Sciatic nerve (tissue), 2 donors: ENCODE measurements around the gene GSE1. TPM values are rescaled to one million over a fixed set of nuclear protein-coding genes. Genes with fewer than 3 reads are reported as not detected.

Experiments used
- ATAC-seq: fragments of 200-7000 bp; cut with Tn5 transposase; one replicate; pipeline ENCODE4 v1.9.1; 2020; ENCODE audit warnings: mild to moderate bottlenecking, moderate library complexity
- DNase-seq: peaks from one replicate; pipeline ENCODE4 v3.0.0-alpha.2; 2020; ENCODE audit warnings: low spot score
- intact Hi-C: fragments of 100-400 bp; cut with DNase I; formaldehyde crosslinking; loops from one replicate; pipeline ENCODE4 v1.14.2; 2022
- total RNA-seq: library from RNA; stranded (reverse); fragmentation: NEBNext Ultra II Directional; extraction: Animal tissue kit (Norgen Biotek cat#: 25700); gene quantifications from one replicate; pipeline ENCODE4 v1.2.1, GENCODE V29; 2021
- donor health status: DM: no; HTN: no; CAD: no.
- donor health status: DM: no; HTN: no; CAD: no.

The GSE1 gene
- total RNA-seq, 1 donor from 2014 or later, result 97.3 TPM

DNA sequence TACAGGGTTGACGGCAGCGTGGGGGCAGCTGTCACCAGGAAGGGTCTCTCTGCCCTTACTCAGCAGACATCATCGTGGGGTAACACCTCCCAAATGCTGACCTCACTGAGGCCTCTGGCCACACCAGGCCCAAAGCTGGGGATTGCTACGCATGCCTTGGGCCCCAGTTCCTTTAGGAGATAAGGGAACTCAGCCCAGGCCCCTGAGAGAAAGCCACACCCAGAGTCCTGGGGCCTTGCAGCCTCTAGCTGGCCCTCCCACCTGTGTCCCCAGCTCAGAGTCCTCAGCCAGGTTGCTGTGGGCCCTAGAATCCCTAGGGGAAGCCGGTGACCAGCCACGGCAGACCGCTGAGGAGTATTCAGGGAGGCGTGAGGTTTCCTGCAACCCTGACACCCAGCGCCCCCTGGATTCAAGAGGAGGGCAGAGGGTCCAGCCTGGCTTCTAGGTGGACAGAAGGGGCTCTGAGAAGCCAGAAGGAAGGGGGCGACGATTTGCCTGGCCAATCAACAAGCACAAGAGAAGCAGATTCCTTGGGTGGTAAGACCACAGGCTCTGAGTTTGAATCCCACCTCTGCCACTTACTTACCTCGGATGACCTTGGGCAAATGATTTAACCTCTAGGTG lies 85.9 kb downstream of the GSE1 start:
- intact Hi-C loops, result no loop called here
- DNase-seq, result no peak
- ATAC-seq, result no peak

GRCh38 chr16:85699628-85700027 lies 86.5 kb downstream of the GSE1 start:
- peak; percentile 49 for ATAC-seq
- no peak for DNase-seq
- intact Hi-C loops, result no loop called here

- intact Hi-C loops, result no loop called here
- ATAC-seq (no peak), DNase-seq (no peak)
Observed at GRCh38 chr16:85704011-85704410, 90.9 kb downstream of the GSE1 start.

DNA sequence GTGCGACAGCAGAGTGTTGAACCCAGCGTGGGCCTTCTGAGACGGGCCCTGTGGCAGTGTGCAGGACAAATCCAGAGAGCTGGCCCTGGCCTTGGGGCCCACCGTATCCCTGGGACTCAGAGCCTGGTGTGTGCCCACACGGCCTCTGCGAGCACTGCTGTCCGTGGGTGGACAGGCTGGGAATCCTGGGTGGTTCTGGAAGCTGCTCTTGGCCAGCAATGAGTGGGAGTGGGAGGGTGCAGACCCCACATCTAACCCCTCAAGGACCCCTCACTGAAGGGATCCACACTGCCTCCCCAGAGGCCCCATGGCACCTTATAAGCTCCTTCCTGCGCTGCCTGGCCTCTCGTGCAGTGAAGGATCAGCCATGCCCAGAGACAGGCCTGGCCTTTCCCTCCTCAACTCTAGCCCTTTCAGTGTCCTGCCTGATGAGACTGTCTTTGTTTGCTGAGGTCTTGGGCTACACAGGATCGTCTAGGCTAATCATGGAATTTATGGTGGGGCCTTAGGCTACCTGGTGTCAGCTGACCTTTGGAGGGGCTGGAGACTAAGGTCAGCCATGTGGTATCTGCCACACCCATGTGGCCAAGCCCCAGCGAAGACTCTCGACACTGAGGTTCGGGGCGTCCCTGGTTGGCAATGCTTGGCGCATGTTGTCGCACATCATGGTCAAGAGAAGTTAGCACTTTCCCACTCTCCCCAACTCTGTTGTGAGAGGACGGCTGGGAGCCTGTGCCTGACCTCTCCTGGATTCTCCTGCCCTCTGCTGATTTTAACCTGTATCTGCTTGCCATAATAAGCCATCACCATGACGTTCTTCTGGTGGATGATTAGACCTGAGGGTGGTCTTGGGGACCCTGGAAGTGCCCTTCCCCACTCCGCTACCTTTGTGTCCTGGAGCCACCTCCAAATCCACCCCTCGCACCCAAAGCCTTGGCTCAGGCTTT lies 92.1 kb downstream of the GSE1 start:
- intact Hi-C loops, result no loop called here
- ATAC-seq, result no peak
- no peak for DNase-seq

- intact Hi-C loops, result no loop called here
- ATAC-seq, result no peak
- DNase-seq, result no peak
Observed at GRCh38 chr16:85706449-85707034, 93.4 kb downstream of the GSE1 start.

DNA sequence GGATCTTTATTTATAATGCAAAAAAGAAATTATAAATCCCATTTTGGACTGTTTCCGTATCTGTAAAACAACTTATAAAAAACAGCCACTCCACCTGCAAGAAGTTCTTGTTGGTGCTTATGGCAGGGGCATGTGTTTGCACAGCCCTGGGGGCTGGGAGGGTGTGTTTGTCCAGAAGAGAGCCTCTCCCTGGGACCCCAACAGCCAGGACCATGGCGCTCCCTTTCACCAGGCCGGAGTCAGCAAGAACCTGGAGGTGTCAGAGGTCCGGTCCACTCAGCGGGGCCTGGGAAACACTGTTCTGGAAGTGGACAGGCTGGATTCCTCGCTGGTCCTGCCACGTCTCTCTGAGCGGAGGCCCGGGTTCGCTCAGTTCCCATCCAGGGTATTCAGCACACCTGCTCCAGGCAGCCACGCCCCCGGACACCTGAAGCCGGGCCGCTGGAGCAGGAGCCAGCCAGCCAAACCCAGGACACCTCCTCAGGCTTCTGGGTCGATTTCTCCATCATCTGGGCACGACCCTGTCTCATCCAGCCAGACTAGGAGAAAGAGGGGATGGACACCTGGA lies 94.5 kb downstream of the GSE1 start:
- intact Hi-C loops, result no loop called here
- DNase-seq (no peak), ATAC-seq (no peak)

- ATAC-seq (no peak), DNase-seq (no peak)
- intact Hi-C loops, result no loop called here
Observed at GRCh38 chr16:85708338-85708737, 95.2 kb downstream of the GSE1 start.

DNA sequence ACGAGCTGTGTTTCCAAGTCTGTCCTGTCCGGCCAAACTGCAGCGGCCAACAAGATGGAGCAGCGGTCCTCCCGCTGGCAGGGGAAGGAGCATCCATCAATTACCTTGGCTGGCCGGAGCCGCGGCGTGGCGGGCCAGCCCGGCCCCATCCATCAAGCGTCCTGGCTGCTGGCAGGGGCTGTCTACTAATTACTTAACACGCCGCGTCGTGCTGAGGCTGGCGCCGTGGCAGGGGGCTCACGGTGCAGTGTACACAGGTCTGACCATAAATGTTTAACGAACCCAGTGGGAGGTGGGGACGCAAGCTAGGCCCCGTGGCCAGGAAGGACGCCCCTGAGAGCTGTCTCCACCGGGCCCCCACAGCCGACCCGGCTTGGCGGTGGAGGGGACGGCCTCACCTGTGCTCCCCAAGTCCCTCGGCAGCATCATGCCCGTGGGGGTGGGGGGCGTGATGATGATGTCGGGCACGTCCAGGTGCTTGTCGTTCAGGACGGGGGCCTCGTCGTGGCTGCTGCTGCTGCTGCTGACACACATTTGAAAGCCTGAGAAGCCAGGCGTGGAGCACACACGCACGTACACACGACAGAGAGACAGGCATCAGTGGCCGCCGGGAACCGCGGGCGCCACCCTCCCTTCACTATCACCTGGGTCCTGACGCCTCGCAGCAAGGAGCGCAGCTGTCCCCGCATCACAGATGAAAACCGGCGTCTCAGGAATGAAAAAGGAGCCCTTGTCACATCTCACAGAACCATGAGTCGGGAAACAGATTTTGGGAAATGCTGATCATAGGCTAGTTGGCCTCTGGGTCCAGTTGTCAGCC lies 96.9 kb downstream of the GSE1 start:
- intact Hi-C loops, result loop anchor here (10.0 kb wide), 2 partner anchors 435 to 595 kb away; partner anchors contain the start of gene CIBAR2
- DNase-seq, result no peak
- ATAC-seq, result no peak

DNA sequence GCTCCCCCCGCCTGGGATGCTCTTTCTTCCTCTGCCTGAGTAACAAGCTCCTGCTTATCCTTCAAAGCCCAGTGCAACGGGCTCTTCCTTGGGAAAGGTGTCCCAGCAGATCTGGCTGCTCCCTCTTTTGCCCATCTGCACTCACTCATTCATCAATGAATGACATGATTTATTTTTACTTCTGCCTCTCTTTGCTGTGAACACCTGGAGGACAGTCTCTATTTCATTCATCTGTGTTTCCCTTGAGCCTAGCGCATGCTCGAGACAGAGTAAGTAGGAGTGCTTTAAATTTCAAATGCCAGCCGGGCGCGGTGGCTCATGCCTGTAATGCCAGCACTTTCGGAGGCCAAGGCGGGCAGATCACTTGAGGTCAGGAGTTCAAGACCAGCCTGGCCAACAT lies 97.6 kb downstream of the GSE1 start:
- no peak for ATAC-seq
- intact Hi-C loops, result loop anchor here (10.0 kb wide), 2 partner anchors 436 to 596 kb away; partner anchors contain the start of gene CIBAR2
- no peak for DNase-seq

DNA sequence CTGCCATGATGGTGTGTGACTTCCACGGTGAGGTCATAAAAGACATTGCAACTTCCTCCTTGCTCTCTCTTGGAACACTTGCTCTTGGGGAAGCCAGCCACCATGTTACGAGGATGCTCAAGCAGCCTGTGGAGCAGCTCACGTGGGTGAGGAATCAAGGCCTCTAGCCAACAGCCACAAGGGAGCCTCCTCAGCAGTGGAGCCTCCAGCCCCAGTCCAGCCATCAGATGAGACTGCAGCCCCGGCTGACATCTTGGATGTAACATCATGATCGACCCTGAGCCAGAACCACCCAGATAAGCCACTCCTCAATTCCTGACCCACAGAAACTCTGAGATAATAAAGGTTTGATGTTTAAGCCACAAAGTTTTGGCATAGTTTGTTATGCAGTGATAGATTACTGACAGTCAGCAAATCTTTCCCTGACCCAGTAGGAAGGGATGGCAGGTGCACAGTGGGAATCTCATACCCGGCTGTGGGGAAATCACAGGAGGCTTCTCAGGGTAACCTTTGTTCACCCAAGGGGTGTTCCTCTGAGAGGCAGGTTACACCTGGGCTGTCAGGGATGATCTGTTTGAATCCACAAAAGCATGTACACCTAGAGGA lies 99.0 kb downstream of the GSE1 start:
- ATAC-seq (no peak), DNase-seq (no peak)
- intact Hi-C loops, result loop anchor here (10.0 kb wide), 2 partner anchors 437 to 597 kb away; partner anchors contain the start of gene CIBAR2

DNA sequence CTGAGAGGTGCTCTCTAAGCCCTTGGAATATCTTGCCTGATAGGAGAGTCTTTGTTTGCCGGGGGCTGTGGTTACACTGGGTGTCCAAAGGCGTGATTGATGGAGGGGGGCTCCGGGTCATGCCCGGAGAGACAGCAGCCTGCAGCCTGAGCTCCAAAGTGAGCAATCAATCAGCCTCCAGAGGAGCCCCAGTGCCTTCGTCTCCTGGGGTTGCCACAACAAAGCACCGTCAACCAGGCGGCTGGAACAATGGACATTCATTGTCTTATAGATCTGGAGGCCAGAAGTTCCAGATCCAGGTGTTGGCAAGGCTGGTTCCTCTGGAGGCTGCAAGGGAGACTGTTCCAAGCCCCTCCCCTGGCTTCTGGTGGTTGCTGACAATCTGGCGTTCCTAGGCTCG lies 99.7 kb downstream of the GSE1 start:
- ATAC-seq (no peak), DNase-seq (no peak)
- intact Hi-C loops, result loop anchor here (10.0 kb wide), 2 partner anchors 438 to 598 kb away; partner anchors contain the start of gene CIBAR2

- intact Hi-C loops, result loop anchor here (10.0 kb wide), 2 partner anchors 441 to 601 kb away; partner anchors contain the start of gene CIBAR2
- ATAC-seq (no peak), DNase-seq (no peak)
Observed at GRCh38 chr16:85715169-85716021, 102.3 kb downstream of the GSE1 start.

DNA sequence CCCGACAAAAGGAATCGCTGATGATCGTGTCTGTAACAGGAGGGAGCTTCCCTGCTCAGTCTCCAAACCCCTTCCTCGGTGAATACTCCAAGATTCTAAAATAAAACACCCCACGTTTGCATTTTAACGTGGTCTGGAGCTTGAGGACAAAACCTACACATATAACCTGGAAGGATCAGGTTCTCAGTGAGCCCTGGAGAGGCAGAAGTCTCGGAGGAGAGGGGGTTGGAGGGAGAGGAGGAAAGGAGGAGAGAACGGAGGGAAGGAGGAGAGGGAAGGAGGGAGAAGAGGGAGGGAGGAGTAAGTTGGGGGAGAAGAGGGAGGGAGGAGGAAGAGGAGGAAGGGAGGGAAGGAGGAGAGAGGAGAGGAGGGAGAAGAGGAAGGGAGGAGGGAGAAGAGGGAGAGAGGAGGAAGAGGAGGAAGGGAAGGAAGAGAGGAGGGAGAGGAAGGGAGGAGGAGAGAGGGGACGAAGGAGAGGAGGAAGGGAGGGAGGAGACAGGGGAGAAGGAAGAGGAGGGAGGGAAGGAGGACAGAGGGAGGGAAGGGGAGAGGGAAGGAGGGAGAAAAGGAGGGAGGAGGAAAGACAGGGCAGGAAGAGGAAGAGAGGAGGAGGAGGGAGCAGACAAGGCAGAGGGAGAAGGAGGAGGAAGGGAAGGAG lies 103.0 kb downstream of the GSE1 start:
- ATAC-seq (peak; percentile 21), DNase-seq (no peak)
- intact Hi-C loops, result loop anchor here (10.0 kb wide), 2 partner anchors 441 to 601 kb away; partner anchors contain the start of gene CIBAR2

GRCh38 chr16:85716680-85717038 lies 103.5 kb downstream of the GSE1 start:
- no peak for DNase-seq
- intact Hi-C loops, result loop anchor here (10.0 kb wide), 2 partner anchors 442 to 602 kb away; partner anchors contain the start of gene CIBAR2
- ATAC-seq, result no peak

GRCh38 chr16:85717393-85718152 lies 104.5 kb downstream of the GSE1 start:
- intact Hi-C loops, result loop anchor here (10.0 kb wide), 2 partner anchors 443 to 603 kb away; partner anchors contain the start of gene CIBAR2
- ATAC-seq, result peak; percentile 71
- peak; percentile 79 for DNase-seq

DNA sequence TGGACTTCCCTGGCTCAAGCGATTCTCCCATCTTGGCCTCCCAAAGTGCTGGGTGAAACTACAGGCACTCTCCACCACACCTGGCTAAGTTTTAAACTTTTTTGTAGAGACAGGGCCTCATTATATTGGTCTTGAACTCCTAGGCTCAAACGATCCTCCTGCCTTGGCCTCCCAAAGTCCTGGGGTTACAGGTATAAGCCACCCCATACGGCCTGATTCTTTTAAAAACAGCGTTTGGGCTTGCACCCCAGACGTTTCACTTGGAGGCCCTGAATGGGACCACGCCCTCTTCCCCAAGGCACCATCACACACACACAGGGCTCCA lies 105.0 kb downstream of the GSE1 start:
- intact Hi-C loops, result loop anchor here (10.0 kb wide), 2 partner anchors 443 to 603 kb away; partner anchors contain the start of gene CIBAR2
- DNase-seq (no peak), ATAC-seq (no peak)
